H9 (cell line): ENCODE measurements around the gene OLA1. TPM values are rescaled to one million over a fixed set of nuclear protein-coding genes. Genes with fewer than 3 reads are reported as not detected.

ENCODE experiments used
- DNase-seq: peaks from one replicate; pipeline ENCODE4 v3.0.0-alpha.2; 2017
- H2AFZ ChIP-seq: one replicate; pipeline ENCODE4 v1.6.1; 2013; ENCODE audit warnings: mild to moderate bottlenecking, low read length, control low read depth, moderate library complexity
- H2AK5ac ChIP-seq: 2 replicates; pipeline ENCODE4 v1.6.1; 2013; ENCODE audit warnings: low read length, control low read depth, mixed read lengths; ENCODE audit not compliant: insufficient read length
- H2BK120ac ChIP-seq: one replicate; pipeline ENCODE4 v1.6.1; 2013; ENCODE audit warnings: low read depth, mild to moderate bottlenecking, low read length, control low read depth, inconsistent platforms; ENCODE audit not compliant: poor library complexity, severe bottlenecking
- H2BK12ac ChIP-seq: 2 replicates; pipeline ENCODE4 v1.6.1; 2013; ENCODE audit warnings: low read length, control low read depth, mixed read lengths, low read depth; ENCODE audit not compliant: insufficient read length
- H2BK15ac ChIP-seq: 2 replicates; pipeline ENCODE4 v1.6.1; 2013; ENCODE audit warnings: low read depth, low read length, control low read depth
- H2BK20ac ChIP-seq: one replicate; pipeline ENCODE4 v1.6.1; 2013; ENCODE audit warnings: low read depth, mild to moderate bottlenecking, low read length, control low read depth, inconsistent platforms; ENCODE audit not compliant: poor library complexity, severe bottlenecking
- H2BK5ac ChIP-seq: 2 replicates; pipeline ENCODE4 v1.6.1; 2013; ENCODE audit warnings: low read length, control low read depth, mixed read lengths; ENCODE audit not compliant: insufficient read length
- H3K14ac ChIP-seq: 2 replicates; pipeline ENCODE4 v1.6.1; 2013; ENCODE audit warnings: low read length, control low read depth; ENCODE audit not compliant: insufficient read depth
- H3K18ac ChIP-seq: 2 replicates; pipeline ENCODE4 v1.6.1; 2013; ENCODE audit warnings: low read depth, mild to moderate bottlenecking, mixed read lengths, low read length, control low read depth; ENCODE audit not compliant: insufficient read length
- H3K23ac ChIP-seq: 2 replicates; pipeline ENCODE4 v1.6.1; 2013; ENCODE audit warnings: low read length, control low read depth, mixed read lengths, low read depth; ENCODE audit not compliant: insufficient read length
- H3K23me2 ChIP-seq: 2 replicates; pipeline ENCODE4 v1.6.1; 2013; ENCODE audit warnings: low read depth, mild to moderate bottlenecking, mixed read lengths, low read length, control low read depth; ENCODE audit not compliant: insufficient read length, poor library complexity, severe bottlenecking
- H3K27ac ChIP-seq: 2 replicates; pipeline ENCODE4 v1.5.1; 2013; ENCODE audit warnings: low read length, control low read depth, mixed read lengths, low read depth; ENCODE audit not compliant: insufficient read length
- H3K27me3 ChIP-seq: 2 replicates; pipeline ENCODE4 v1.6.1; 2013; ENCODE audit warnings: low read length, control low read depth, inconsistent platforms; ENCODE audit not compliant: insufficient read depth
- H3K4ac ChIP-seq: 2 replicates; pipeline ENCODE4 v1.6.1; 2013; ENCODE audit warnings: low read depth, mild to moderate bottlenecking, control low read depth, inconsistent platforms, low read length, moderate library complexity
- H3K4me1 ChIP-seq: 2 replicates; pipeline ENCODE4 v1.6.1; 2013; ENCODE audit warnings: low read length, control low read depth, inconsistent platforms; ENCODE audit not compliant: insufficient read depth
- H3K4me2 ChIP-seq: 2 replicates; pipeline ENCODE4 v1.6.1; 2013; ENCODE audit warnings: low read length, control low read depth, mixed read lengths; ENCODE audit not compliant: insufficient read length, insufficient read depth
- H3K56ac ChIP-seq: 2 replicates; pipeline ENCODE4 v1.6.1; 2013; ENCODE audit warnings: low read depth, mild to moderate bottlenecking, mixed read lengths, low read length, control low read depth; ENCODE audit not compliant: insufficient read length
- H3K79me1 ChIP-seq: 2 replicates; pipeline ENCODE4 v1.6.1; 2013; ENCODE audit warnings: low read depth, mild to moderate bottlenecking, moderate library complexity, low read length, control low read depth, inconsistent platforms; ENCODE audit not compliant: insufficient read depth, poor library complexity, severe bottlenecking
- H3K79me2 ChIP-seq: 2 replicates; pipeline ENCODE4 v1.6.1; 2013; ENCODE audit warnings: low read length, control low read depth, inconsistent platforms; ENCODE audit not compliant: insufficient read depth
- H3K9ac ChIP-seq: 2 replicates; pipeline ENCODE4 v1.6.1; 2013; ENCODE audit warnings: low read length, control low read depth, mixed read lengths; ENCODE audit not compliant: insufficient read length; ENCODE audit errors: extremely low read depth
- H3K9me3 ChIP-seq: one replicate; pipeline ENCODE4 v1.6.1; 2013; ENCODE audit warnings: low read depth, low read length, inconsistent platforms; ENCODE audit not compliant: control insufficient read depth
- H3T11ph ChIP-seq: one replicate; pipeline ENCODE4 v1.6.1; 2013; ENCODE audit warnings: mild to moderate bottlenecking, low read length, control low read depth, inconsistent platforms
- H4K20me1 ChIP-seq: one replicate; pipeline ENCODE4 v1.6.1; 2013; ENCODE audit not compliant: control insufficient read depth, insufficient read length, insufficient read depth
- H4K5ac ChIP-seq: 2 replicates; pipeline ENCODE4 v1.6.1; 2013; ENCODE audit warnings: low read depth, mild to moderate bottlenecking, mixed read lengths, low read length, control low read depth; ENCODE audit not compliant: insufficient read length
- H4K8ac ChIP-seq: replicated peaks from 2 replicates; pipeline ENCODE4 v1.6.1; 2013; ENCODE audit warnings: low read length, control low read depth, mixed read lengths, low read depth; ENCODE audit not compliant: insufficient read length
- H4K91ac ChIP-seq: 2 replicates; pipeline ENCODE4 v1.6.1; 2013; ENCODE audit warnings: low read depth, mild to moderate bottlenecking, moderate library complexity, mixed read lengths, low read length, control low read depth; ENCODE audit not compliant: insufficient read length
- H3K27ac Mint-ChIP-seq, 3 experiments: 2 replicates in 2 of 3; 3 replicates in 1 of 3; pipeline ENCODE4 v1.8.0; 2020 to 2021; ENCODE audit warnings: mixed read lengths in 3 of 3, mild to moderate bottlenecking in 1 of 3, moderate library complexity in 1 of 3
- H3K27me3 Mint-ChIP-seq: 2 replicates; pipeline ENCODE4 v1.8.0; 2021; ENCODE audit warnings: low read depth, mild to moderate bottlenecking, moderate library complexity, mixed read lengths
- H3K36me3 Mint-ChIP-seq, 3 experiments: 2 replicates in 2 of 3; 3 replicates in 1 of 3; pipeline ENCODE4 v1.8.0; 2020 to 2021; ENCODE audit warnings: low read depth in 3 of 3, mixed read lengths in 3 of 3; ENCODE audit not compliant: insufficient read depth in 1 of 3
- H3K4me1 Mint-ChIP-seq, 2 experiments: 2 replicates each; pipeline ENCODE4 v1.8.0; 2020; ENCODE audit warnings: mixed read lengths in 2 of 2
- H3K4me3 Mint-ChIP-seq, 2 experiments: 2 replicates in 1 of 2; 3 replicates in 1 of 2; pipeline ENCODE4 v1.8.0; 2020 to 2021; ENCODE audit warnings: mild to moderate bottlenecking in 2 of 2, mixed read lengths in 2 of 2, moderate library complexity in 1 of 2
- H3K9me3 Mint-ChIP-seq, 2 experiments: 2 replicates in 1 of 2; 3 replicates in 1 of 2; pipeline ENCODE4 v1.8.0; 2020; ENCODE audit warnings: mild to moderate bottlenecking in 2 of 2, mixed read lengths in 2 of 2, moderate library complexity in 1 of 2
- WGBS: extraction: QIAGEN DNeasy Blood & Tissue Kit; methylation state at CpG from one replicate; pipeline ENCODE4 v1.1.7; 2013; ENCODE audit warnings: missing lambda C conversion rate, low lambda C conversion rate, mixed read lengths; ENCODE audit not compliant: insufficient read length; ENCODE audit errors: extremely low coverage; 5-methylcytosine and 5-hydroxymethylcytosine counted together
- total RNA-seq: library from RNA; stranded (reverse); gene quantifications from 2 replicates; pipeline ENCODE4 v1.2.1, GENCODE V29; 2021
- TF ChIP-seq, protein P1 (sequence below): fragments of 200-600 bp; sonication (generic); conservative IDR thresholded peaks from 3 replicates; pipeline ENCODE4 v1.8.0; 2021; ENCODE audit warnings: antibody characterized with exemption, mild to moderate bottlenecking

The OLA1 gene
- total RNA-seq, 1 experiment from 2014 or later = 133 TPM

DNA sequence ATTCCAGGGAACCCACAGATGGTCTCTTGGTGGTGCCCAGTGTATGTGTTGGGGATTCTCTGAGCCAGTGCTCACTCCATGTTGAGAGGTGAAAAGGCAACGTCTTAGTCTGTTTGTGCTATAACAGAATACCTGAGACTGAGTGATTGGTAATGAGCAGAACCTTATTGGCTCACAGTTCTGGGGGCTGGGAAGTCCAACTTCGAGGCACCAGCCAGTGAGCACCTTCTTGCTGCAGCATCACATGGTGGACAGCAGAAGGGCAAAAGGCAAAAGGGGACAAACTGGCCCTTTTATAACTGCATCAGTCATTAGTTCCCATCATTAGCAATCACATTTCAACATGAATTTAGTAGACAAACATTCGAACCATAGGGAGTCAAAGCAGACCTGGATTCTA lies 202.2 kb downstream of the OLA1 start:
- no peaks in the 10 kb centered on the region for H3K79me1 ChIP-seq
- no peak overlapping the region for H2BK15ac ChIP-seq
- H3K18ac ChIP-seq = no peak overlapping the region
- H3K9me3 ChIP-seq = no peaks in the 10 kb centered on the region
- H3K27me3 ChIP-seq = no peaks in the 10 kb centered on the region
- H3K56ac ChIP-seq = no peak overlapping the region
- H4K8ac ChIP-seq = no peak overlapping the region
- no peaks in the 10 kb centered on the region for H3K23me2 ChIP-seq
- Mint-ChIP-seq H3K36me3 (no peaks in the 10 kb centered on the region; a peak in 1 of 7 replicates), H3K4me1 (peaks cover 9 to 15% of the 10 kb centered on the region in 2 experiments), H3K4me3 (no peak overlapping the region), H3K9me3 (peaks cover 0 to 8% of the 10 kb centered on the region in 2 experiments; a peak in 3 of 5 replicates), H3K27ac (no peak overlapping the region), H3K27me3 (no peaks in the 10 kb centered on the region)
- no peak overlapping the region for H2BK5ac ChIP-seq
- H3K14ac ChIP-seq = no peak overlapping the region
- H3K9ac ChIP-seq = no peak overlapping the region
- no peak overlapping the region for H4K91ac ChIP-seq
- H2BK12ac ChIP-seq = no peak overlapping the region
- H3T11ph ChIP-seq = no peak overlapping the region
- no peak overlapping the region for H3K4me2 ChIP-seq
- no peaks in the 10 kb centered on the region for H4K20me1 ChIP-seq
- TF ChIP-seq, protein P1, sequence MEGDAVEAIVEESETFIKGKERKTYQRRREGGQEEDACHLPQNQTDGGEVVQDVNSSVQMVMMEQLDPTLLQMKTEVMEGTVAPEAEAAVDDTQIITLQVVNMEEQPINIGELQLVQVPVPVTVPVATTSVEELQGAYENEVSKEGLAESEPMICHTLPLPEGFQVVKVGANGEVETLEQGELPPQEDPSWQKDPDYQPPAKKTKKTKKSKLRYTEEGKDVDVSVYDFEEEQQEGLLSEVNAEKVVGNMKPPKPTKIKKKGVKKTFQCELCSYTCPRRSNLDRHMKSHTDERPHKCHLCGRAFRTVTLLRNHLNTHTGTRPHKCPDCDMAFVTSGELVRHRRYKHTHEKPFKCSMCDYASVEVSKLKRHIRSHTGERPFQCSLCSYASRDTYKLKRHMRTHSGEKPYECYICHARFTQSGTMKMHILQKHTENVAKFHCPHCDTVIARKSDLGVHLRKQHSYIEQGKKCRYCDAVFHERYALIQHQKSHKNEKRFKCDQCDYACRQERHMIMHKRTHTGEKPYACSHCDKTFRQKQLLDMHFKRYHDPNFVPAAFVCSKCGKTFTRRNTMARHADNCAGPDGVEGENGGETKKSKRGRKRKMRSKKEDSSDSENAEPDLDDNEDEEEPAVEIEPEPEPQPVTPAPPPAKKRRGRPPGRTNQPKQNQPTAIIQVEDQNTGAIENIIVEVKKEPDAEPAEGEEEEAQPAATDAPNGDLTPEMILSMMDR = no peak
- WGBS = no CpG with 5 or more reads among the region's 3 CpGs
- no peaks in the 10 kb centered on the region for H3K79me2 ChIP-seq
- no peak overlapping the region for H4K5ac ChIP-seq
- no peak overlapping the region for H2AFZ ChIP-seq
- H3K23ac ChIP-seq = no peak overlapping the region
- H3K27ac ChIP-seq = no peak overlapping the region
- DNase-seq = no peak
- no peaks in the 10 kb centered on the region for H3K4me1 ChIP-seq
- H2BK20ac ChIP-seq = no peak overlapping the region
- H2BK120ac ChIP-seq = no peak overlapping the region
- no peak overlapping the region for H3K4ac ChIP-seq
- no peak overlapping the region for H2AK5ac ChIP-seq
